Keratinocyte (primary cell): ENCODE results near the gene KLRC3. TPM values are rescaled to one million over a fixed set of nuclear protein-coding genes. Genes with fewer than 3 reads are reported as not detected.
"Not testable (repeated sequence)": the region's sequence is repeated elsewhere in the genome, so short reads cannot be mapped to it uniquely, and the experiment has no call there.

Source experiments
- DNase-seq: peaks from one replicate; pipeline ENCODE4 v3.0.0-alpha.2; 2011; ENCODE audit warnings: low read depth, missing footprints, low spot score
- FAIRE-seq: peaks from 2 replicates; lab custom pipeline; 2011; peaks lifted over from hg19 to GRCh38; lab: Jason Lieb, UNC
- H2AFZ ChIP-seq: 2 replicates; pipeline ENCODE4 v1.6.0; 2012; ENCODE audit warnings: low read length, control low read depth, inconsistent platforms; ENCODE audit not compliant: control insufficient read depth
- H3K27ac ChIP-seq: 2 replicates; pipeline ENCODE4 v1.5.1; 2011; ENCODE audit warnings: low read length; ENCODE audit not compliant: control insufficient read depth, insufficient read depth
- H3K27me3 ChIP-seq: 3 replicates; pipeline ENCODE4 v1.6.0; 2011; ENCODE audit warnings: low read length; ENCODE audit not compliant: control insufficient read depth, insufficient read depth; ENCODE audit errors: extremely low read depth
- H3K36me3 ChIP-seq, 2 experiments: 2 replicates in 1 of 2; 3 replicates in 1 of 2; pipeline ENCODE4 v1.5.1; 2011; ENCODE audit warnings: low read length in 2 of 2, mild to moderate bottlenecking in 1 of 2; ENCODE audit not compliant: control insufficient read depth in 2 of 2, insufficient read depth in 2 of 2; ENCODE audit errors: extremely low read depth in 1 of 2
- H3K4me1 ChIP-seq: 3 replicates; pipeline ENCODE4 v1.5.1; 2011; ENCODE audit warnings: low read length; ENCODE audit not compliant: control insufficient read depth, insufficient read depth; ENCODE audit errors: extremely low read depth
- H3K4me2 ChIP-seq: 3 replicates; pipeline ENCODE4 v1.6.0; 2011; ENCODE audit warnings: low read depth, low read length; ENCODE audit not compliant: control insufficient read depth, insufficient read depth; ENCODE audit errors: extremely low read depth
- H3K4me3 ChIP-seq, 3 experiments: fragments of 200-600 bp in 1 of 3; sonication (generic) in 1 of 3; 2 replicates in 2 of 3; 3 replicates in 1 of 3; pipeline ENCODE4 v1.5.1; 2011 to 2016; ENCODE audit warnings: low read length in 3 of 3, mild to moderate bottlenecking in 3 of 3, control low read depth in 2 of 3, inconsistent platforms in 1 of 3, low read depth in 1 of 3, mixed read lengths in 1 of 3, mixed run types in 1 of 3, moderate library complexity in 1 of 3; ENCODE audit not compliant: control insufficient read depth in 2 of 3, insufficient read depth in 2 of 3; ENCODE audit errors: extremely low read depth in 1 of 3
- H3K79me2 ChIP-seq: 2 replicates; pipeline ENCODE4 v1.6.0; 2012; ENCODE audit warnings: low read length; ENCODE audit not compliant: control insufficient read depth, insufficient read depth
- H3K9ac ChIP-seq: 3 replicates; pipeline ENCODE4 v1.6.0; 2011; ENCODE audit warnings: low read length; ENCODE audit not compliant: control insufficient read depth, insufficient read depth; ENCODE audit errors: extremely low read depth
- H3K9me1 ChIP-seq: 3 replicates; pipeline ENCODE4 v1.6.0; 2011; ENCODE audit warnings: low read length; ENCODE audit not compliant: control insufficient read depth, insufficient read depth; ENCODE audit errors: extremely low read depth
- H3K9me3 ChIP-seq: 2 replicates; pipeline ENCODE4 v1.5.1; 2012; ENCODE audit warnings: low read depth, low read length; ENCODE audit not compliant: control insufficient read depth
- H4K20me1 ChIP-seq: 3 replicates; pipeline ENCODE4 v1.6.0; 2011; ENCODE audit warnings: low read length; ENCODE audit not compliant: control insufficient read depth, insufficient read depth; ENCODE audit errors: extremely low read depth
- CTCF ChIP-seq, 3 experiments: IDR thresholded peaks in 1 of 3; conservative IDR thresholded peaks in 1 of 3; optimal IDR thresholded peaks in 1 of 3; 2 replicates in 2 of 3; 3 replicates in 1 of 3; pipeline versions ENCODE3 to v1.5.1; 2011; ENCODE audit warnings: low read length in 3 of 3, mild to moderate bottlenecking in 3 of 3, moderate library complexity in 2 of 3, control low read depth in 1 of 3, inconsistent platforms in 1 of 3; ENCODE audit not compliant: insufficient read depth in 2 of 3; ENCODE audit errors: extremely low read depth in 1 of 3
- EZH2 ChIP-seq: IDR thresholded peaks from one replicate; pipeline ENCODE4 v1.6.1; 2012; ENCODE audit warnings: inconsistent platforms, mild to moderate bottlenecking, low read length, moderate library complexity
- dilution Hi-C: fragments of 300-500 bp; cut with MboI; formaldehyde crosslinking; loops from one replicate; pipeline ENCODE4 v1.7.0; 2020; ENCODE audit warnings: low sequenced_read_pairs; ENCODE audit not compliant: extremely low pct_ligation_motif_present
- polyA plus RNA-seq, 5 experiments: library from polyadenylated mRNA; depleted of rRNA in 3 of 5; stranded (reverse) in 3 of 5; stranded (forward) in 1 of 5; unstranded in 1 of 5; fragments of >200 nt; gene quantifications; 1 replicate in 1 of 5; 2 replicates in 3 of 5; 3 replicates in 1 of 5; pipeline versions ENCODE4 v1.2.1 to v1.2.3, GENCODE V29; 2011 to 2012; ENCODE audit warnings: missing spikeins in 2 of 5, low read depth in 1 of 5, low replicate concordance in 1 of 5

Gene KLRC3
- polyA plus RNA-seq, 1 donor (not counting 4 experiments of a cell fraction or from before 2014, with no cell fraction given): not detected

GRCh38 chr12:10369557-10370415 is 50.6 kb downstream of the KLRC3 start:
- no peak for TF ChIP-seq EZH2
- TF ChIP-seq CTCF (optimal IDR thresholded peaks at IDR 0.05 in 1 of 3, IDR thresholded peaks at IDR 0.05 in 1 of 3, conservative IDR thresholded peaks at IDR 0.05 in 1 of 3; ENCODE audit: extremely low read depth in 1 of 3, insufficient read depth in 2 of 3, low read length in 3 of 3): no peak
- H3K36me3 ChIP-seq: peaks cover 3 to 5% of the 10 kb centered on the region in 2 experiments
- peaks cover 34% of the 10 kb centered on the region for H3K4me1 ChIP-seq
- peak overlapping the region; percentile 16 for H3K4me2 ChIP-seq
- no peaks in the 10 kb centered on the region for H4K20me1 ChIP-seq
- H3K9ac ChIP-seq: peak overlapping the region; percentile 4
- peak overlapping the region; percentile 43 for H3K27ac ChIP-seq
- H2AFZ ChIP-seq: no peak overlapping the region
- FAIRE-seq (no peak), DNase-seq (no peak)
- H3K4me3 ChIP-seq: no peak overlapping the region
- peaks cover 25% of the 10 kb centered on the region for H3K79me2 ChIP-seq
- H3K9me3 ChIP-seq: peaks cover 3% of the 10 kb centered on the region
- dilution Hi-C loops: no loop called here
- no peaks in the 10 kb centered on the region for H3K9me1 ChIP-seq
- H3K27me3 ChIP-seq: no peaks in the 10 kb centered on the region

- Histone ChIP-seq H3K36me3 (peaks cover 1 to 5% of the 10 kb centered on the region in 2 experiments), H3K4me1 (peaks cover 37% of the 10 kb centered on the region), H3K27me3 (no peaks in the 10 kb centered on the region), H3K9me1 (no peaks in the 10 kb centered on the region), H2AFZ (no peak overlapping the region), H3K9me3 (peaks cover 3% of the 10 kb centered on the region), H3K79me2 (peaks cover 31% of the 10 kb centered on the region), H4K20me1 (no peaks in the 10 kb centered on the region), H3K27ac (no peak overlapping the region), H3K4me3 (no peak overlapping the region), H3K4me2 (no peak overlapping the region), H3K9ac (no peak overlapping the region)
- dilution Hi-C loops: no loop called here
- no peak for FAIRE-seq
- no peak for TF ChIP-seq CTCF (optimal IDR thresholded peaks at IDR 0.05 in 1 of 3, IDR thresholded peaks at IDR 0.05 in 1 of 3, conservative IDR thresholded peaks at IDR 0.05 in 1 of 3; ENCODE audit: extremely low read depth in 1 of 3, insufficient read depth in 2 of 3, low read length in 3 of 3)
- no peak for TF ChIP-seq EZH2
- DNase-seq: no peak
These were observed 51.9 kb downstream of the KLRC3 start for GRCh38 chr12:10368206-10369171.

- H3K27me3 ChIP-seq, H2AFZ ChIP-seq, H3K9ac ChIP-seq, H3K36me3 ChIP-seq, DNase-seq, FAIRE-seq, H3K27ac ChIP-seq, H3K9me1 ChIP-seq, H4K20me1 ChIP-seq, dilution Hi-C loops, H3K9me3 ChIP-seq, H3K4me2 ChIP-seq, H3K4me3 ChIP-seq: not testable (repeated sequence)
- H3K79me2 ChIP-seq: peaks cover 29% of the 10 kb centered on the region
- peaks cover 44% of the 10 kb centered on the region for H3K4me1 ChIP-seq
These were observed 52.7 kb downstream of the KLRC3 start for GRCh38 chr12:10367714-10368113.
